AG09309 (cell line): ENCODE measurements around the gene MAP4K4.

Experiments used
- DNase-seq: peaks from one replicate; pipeline ENCODE4 v3.0.0-alpha.2; 2010; ENCODE audit warnings: low read depth
- H3K4me3 ChIP-seq: 2 replicates; pipeline ENCODE4 v1.5.1; 2011; ENCODE audit warnings: mild to moderate bottlenecking, low read depth, low read length, moderate library complexity; ENCODE audit not compliant: control insufficient read depth
- TF ChIP-seq, protein P1 (sequence below): IDR thresholded peaks from 2 replicates; pipeline ENCODE4 v1.5.1; 2011; ENCODE audit warnings: mild to moderate bottlenecking, low read depth, low read length, inconsistent platforms; ENCODE audit not compliant: insufficient read depth, control insufficient read depth; ENCODE audit errors: missing control alignments

The MAP4K4 gene

DNA sequence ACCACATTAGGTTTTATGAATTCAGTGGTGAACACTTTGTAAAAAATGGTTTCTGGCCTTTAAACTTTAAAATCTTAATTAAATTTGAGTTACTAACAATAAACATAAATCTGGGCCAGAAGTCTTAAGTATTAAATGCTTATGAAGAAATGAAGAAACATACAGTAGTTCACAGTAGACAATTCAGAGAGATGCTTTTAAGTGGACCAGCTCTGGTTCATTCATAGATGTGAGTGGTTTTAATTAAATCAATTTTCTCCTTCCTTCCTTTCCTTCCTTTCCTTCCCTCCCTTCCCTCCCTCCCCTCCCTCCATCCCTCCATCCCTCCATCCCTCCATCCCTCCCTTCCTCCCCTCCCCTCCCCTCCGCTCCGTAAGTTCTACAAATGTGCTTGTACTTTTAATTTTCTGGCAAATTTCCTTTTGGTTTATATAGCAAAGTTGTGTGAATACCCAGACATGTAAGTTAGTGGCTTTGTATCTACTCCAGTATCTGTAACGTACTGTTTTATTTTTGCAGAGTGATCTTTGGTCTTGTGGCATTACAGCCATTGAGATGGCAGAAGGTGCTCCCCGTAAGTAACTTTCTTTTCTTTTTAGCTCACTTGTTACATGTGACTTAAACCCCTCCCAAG lies 136.5 kb downstream of the MAP4K4 start:
- no peak for DNase-seq
- TF ChIP-seq, protein P1, sequence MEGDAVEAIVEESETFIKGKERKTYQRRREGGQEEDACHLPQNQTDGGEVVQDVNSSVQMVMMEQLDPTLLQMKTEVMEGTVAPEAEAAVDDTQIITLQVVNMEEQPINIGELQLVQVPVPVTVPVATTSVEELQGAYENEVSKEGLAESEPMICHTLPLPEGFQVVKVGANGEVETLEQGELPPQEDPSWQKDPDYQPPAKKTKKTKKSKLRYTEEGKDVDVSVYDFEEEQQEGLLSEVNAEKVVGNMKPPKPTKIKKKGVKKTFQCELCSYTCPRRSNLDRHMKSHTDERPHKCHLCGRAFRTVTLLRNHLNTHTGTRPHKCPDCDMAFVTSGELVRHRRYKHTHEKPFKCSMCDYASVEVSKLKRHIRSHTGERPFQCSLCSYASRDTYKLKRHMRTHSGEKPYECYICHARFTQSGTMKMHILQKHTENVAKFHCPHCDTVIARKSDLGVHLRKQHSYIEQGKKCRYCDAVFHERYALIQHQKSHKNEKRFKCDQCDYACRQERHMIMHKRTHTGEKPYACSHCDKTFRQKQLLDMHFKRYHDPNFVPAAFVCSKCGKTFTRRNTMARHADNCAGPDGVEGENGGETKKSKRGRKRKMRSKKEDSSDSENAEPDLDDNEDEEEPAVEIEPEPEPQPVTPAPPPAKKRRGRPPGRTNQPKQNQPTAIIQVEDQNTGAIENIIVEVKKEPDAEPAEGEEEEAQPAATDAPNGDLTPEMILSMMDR: no peak
- H3K4me3 ChIP-seq: no peak overlapping the region

- no peak overlapping the region for H3K4me3 ChIP-seq
- TF ChIP-seq, protein P1: no peak
- DNase-seq: no peak
Observed at GRCh38 chr2:101837354-101837753, 139.8 kb downstream of the MAP4K4 start.

GRCh38 chr2:101841679-101842327 lies 144.3 kb downstream of the MAP4K4 start:
- H3K4me3 ChIP-seq: no peak overlapping the region
- TF ChIP-seq, protein P1: no peak
- no peak for DNase-seq

DNA sequence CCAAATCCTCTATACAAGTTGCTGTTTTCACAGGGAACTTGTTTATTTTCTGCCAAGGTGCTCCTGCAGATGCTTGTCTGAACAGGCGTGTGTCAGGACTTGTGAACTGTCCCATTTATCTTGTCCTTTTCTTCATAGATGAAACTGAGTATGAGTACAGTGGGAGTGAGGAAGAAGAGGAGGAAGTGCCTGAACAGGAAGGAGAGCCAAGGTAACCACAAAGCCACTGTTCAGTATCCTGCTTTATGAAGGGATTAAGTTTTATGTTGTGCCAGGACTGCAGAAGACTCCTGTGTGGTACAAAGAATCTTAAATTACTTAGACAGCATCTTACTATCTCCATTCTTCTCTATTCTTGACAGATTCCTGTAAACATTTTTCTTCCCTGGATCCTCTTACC lies 145.0 kb downstream of the MAP4K4 start:
- no peak overlapping the region for H3K4me3 ChIP-seq
- no peak for DNase-seq
- TF ChIP-seq, protein P1: no peak

DNA sequence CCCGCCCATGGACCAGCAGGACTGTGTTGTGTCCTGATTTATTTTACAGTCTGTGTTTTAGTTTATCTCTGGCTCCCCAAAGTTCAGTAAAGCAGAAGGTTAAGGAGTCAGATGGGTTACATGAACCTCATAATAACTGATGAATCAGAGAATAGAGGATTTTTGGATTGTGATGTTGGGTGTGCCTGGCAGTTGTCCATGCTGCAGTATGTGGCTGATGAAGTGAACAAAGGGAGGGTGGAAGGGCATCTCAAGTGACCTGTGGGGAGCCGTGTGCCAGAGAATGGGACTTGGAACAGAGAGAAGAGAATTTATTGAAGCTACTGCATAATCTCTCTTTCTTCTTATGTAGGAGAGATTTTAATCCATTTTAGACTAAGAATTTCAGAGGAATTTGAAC lies 145.5 kb downstream of the MAP4K4 start:
- H3K4me3 ChIP-seq: no peak overlapping the region
- no peak for DNase-seq
- TF ChIP-seq, protein P1: no peak

- no peak for DNase-seq
- TF ChIP-seq, protein P1: no peak
- H3K4me3 ChIP-seq: no peak overlapping the region
Observed at GRCh38 chr2:101843471-101843870, 146.0 kb downstream of the MAP4K4 start.
